GM21529 (cell line): Measurements from ENCODE around the gene RCOR1.
A peak's percentile ranks its signal among the peaks of the same experiment; 100 is the strongest.

ENCODE experiments used
- ATAC-seq: cut with Tn5 transposase; IDR thresholded peaks from one replicate; pipeline ENCODE4 v1.9.1; 2021; ENCODE audit not compliant: unreplicated experiment

RCOR1 gene

GRCh38 chr14:102708494-102708893 lies 116.0 kb downstream of the RCOR1 start:
- peak; percentile 66 for ATAC-seq

DNA sequence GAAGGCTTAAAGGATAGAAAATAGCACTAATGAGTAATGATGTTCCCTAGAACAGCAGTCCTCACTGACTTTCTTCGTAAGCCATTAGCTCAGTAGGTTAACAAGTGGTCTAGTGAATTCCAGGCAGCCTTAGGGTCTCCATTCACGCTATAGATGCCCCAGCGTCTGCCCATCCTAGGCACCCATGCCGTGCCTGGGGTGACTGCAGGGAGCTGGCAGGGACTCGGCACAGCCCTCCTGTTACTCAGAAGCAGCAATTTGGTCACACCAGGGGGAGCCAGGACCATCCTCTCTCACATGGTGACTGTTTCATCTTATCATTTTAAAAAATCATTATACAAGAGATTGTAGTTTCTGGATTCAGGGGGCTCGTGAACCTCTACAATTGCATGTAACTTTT lies 118.8 kb downstream of the RCOR1 start:
- no peak for ATAC-seq

DNA sequence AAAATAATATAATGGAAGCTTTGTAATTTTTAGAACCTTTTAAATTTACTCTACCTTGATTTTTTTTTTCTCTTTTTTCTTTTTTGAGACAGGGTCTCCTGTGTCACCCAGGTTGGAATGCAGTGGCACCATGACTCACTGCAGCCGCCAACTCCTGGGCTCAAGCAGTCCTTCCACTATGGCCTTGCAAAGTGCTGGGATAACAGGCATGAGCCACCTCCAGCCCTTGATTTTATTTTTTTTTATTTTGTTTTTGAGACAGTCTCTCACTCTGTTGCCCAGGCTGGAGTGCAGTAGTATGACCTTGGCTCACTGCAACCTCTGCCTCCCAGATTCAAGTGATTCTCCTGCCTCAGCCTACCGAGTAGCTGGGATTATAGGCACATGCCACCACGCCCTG lies 119.5 kb downstream of the RCOR1 start:
- no peak for ATAC-seq

GRCh38 chr14:102717276-102717675 lies 124.8 kb downstream of the RCOR1 start:
- ATAC-seq: no peak

GRCh38 chr14:102722646-102723045 lies 130.2 kb downstream of the RCOR1 start:
- no peak for ATAC-seq

- ATAC-seq: no peak
These were observed 131.2 kb downstream of the RCOR1 start for GRCh38 chr14:102723650-102724049.

DNA sequence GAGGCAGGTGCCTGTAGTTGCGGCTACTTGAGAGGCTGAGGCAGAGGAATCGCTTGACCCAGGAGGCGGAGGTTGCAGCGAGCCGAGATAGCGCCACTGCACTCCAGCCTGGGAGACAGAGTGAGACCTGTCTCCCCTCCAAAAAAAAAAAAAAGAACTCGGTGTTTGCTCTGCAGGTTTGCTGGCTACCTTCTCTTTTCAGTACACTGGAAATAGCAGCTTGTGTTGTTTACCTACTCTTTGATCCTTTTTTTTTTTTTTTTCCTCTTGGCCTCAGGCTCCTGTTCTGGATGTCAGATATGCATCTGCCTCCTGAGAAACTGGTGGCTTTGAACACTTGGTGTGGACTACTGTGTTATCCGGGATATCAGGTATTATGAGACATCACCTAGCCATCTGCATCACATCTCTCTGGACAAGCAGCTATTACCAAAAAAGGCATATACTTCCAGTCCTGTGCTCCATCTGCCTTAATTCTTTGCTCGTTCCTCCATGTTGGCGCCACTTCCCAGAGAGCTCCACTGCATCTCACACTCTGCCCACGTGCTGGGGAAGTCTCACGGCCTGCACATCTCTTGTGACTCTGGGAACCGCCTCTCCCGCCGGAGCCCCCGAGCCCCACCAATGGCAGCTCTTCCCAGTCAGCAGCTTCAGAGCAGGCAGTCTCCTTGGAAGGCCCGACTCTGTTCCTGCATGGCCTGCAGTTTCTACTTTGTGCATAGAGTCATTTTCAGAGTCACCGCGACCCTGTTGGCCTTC lies 133.9 kb downstream of the RCOR1 start:
- no peak for ATAC-seq

- ATAC-seq: no peak
These were observed 135.1 kb downstream of the RCOR1 start for GRCh38 chr14:102727336-102728095.

- ATAC-seq: no peak
These were observed 136.1 kb downstream of the RCOR1 start for GRCh38 chr14:102728501-102728900.

DNA sequence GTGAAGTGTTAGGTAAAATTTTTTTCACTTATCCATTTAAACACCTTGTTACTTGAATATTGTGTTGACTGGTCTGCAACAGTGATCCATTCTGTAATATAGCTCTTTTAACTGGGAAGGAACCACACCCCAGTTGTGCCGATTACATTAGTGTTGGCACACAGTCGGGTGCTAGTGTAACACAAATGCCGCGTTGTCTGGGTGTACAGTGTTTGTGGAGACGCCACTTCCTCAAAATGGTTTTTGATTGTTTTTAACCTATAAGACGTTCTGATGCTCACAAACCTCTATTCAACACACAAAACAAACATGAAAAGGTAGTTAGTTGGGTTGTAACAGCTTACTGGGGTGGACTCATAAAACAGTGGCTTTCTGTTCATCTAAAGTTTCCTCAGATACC lies 136.8 kb downstream of the RCOR1 start:
- no peak for ATAC-seq

DNA sequence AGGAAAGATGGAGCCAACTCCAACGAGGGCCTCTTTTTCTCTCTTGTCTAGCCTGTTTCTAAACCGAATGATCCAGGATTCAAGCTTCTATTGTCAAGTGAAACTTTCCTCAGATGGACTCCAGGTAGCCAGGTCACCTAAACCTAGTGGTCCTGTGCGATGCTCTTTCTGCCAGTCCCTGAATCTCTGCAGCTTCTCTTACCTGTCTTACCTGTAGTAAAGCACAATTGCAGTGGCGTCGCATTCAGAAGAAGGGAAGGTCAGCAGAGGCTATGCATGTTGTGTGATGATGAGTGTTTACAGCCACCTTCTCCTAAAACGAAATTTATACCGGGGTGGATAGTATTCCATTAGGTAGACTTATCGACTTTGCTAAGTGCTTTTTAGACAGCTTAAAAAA lies 137.4 kb downstream of the RCOR1 start:
- no peak for ATAC-seq

- no peak for ATAC-seq
These were observed 138.8 kb downstream of the RCOR1 start for GRCh38 chr14:102731101-102731870.

- ATAC-seq: no peak
These were observed 139.7 kb downstream of the RCOR1 start for GRCh38 chr14:102731871-102732800.

GRCh38 chr14:102732924-102733323 lies 140.5 kb downstream of the RCOR1 start:
- no peak for ATAC-seq

DNA sequence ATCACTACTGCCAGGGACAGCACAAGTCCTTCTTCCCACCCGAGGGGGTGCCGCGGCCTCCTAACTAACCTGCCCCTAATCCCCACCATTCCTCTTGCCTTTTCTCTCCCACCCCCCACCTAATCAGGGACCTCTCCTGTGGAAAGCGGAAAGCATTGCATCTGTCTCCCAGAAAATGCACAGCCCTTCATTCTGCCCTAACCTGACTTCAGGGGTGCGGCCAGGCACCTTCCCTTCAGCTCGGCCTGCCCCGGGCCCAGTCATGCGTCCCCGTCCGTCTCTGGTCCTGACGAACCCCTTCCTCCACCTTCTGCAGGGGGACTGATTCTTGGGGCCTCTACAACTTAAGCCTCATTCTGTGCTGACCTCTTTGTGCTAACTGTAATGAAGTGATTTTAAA lies 140.9 kb downstream of the RCOR1 start:
- ATAC-seq: no peak

DNA sequence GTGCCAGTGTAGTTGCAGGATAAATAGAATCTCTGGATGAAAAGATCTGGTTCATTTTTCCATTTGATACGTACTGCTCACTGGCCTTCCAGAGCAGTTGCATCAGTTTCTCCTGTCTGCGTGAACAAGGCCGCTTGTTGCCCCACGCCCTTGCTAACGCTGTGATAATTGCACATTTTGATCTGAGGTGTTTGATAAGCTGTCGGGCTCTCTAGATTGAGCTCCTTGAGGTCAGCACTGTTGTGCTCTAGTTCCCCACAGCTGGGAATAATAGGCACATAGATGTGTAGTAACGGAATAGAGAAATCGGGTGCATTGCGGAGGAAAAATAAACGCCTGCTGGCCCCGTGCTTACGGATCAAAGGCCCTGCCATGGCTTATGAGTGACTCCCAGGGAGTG lies 142.0 kb downstream of the RCOR1 start:
- no peak for ATAC-seq

DNA sequence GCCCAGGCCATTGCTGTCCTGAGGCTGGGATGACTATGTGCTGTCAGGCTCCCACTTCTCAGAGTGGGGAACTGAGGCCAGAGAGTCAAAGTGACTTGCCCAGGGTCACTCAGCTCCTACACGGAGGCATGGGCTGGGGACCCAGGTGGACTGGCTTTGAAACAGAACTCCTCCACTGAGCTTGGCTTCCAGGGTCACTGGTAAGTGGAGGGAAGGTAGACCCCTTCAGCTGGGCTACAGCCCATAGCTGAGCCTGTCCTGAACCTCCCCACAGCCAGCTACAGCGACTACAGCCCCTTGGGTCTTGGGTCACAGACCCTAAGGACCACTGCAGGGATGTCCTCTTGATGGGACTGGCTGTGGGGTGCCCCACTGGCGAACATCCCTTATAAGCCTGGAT lies 144.5 kb downstream of the RCOR1 start:
- ATAC-seq: no peak

DNA sequence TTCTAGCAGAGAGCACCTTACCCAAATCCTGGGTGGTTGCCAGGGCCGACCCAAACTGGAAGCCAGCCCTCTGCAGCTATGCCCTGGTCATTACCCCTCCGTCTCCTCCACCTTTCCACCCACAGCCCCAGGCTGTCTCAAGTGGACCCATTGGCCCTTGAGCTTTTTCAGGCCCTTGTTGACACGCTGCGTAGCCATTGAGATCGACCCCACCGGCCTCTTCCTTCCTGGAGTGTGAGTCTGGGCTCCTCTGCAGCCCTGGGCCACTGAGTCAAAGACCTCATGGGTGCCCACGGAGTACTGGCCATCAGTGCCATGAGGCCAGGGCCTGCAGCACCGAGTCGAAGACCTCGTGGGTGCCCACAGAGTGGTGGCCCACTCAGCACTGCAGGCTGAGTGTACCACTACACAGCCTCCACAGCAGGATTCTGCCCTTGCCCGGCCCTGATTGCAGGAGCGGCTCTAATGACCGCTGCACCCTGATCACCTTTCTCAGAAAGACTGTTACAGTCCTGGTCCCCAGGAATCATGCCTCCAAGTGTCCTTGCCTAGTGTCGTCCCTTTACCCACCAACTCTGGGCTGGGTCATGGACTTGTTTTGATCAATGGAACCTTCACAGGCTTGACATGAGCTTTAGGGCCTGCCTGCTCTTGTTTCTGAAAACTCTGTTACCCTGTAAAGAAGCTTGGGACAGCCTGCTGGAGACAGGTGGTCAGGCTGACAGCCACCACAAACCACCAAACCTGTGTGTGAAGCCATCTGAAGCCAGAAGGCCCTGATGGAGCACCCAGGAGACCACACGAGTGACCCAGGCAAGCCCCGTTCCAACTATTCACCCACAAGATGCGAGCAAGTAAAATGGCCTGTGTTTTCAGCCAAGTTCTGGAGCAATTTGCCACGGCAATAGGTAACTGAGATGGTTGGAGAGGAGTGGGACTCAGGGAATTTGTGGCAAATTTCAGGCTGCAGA lies 145.2 kb downstream of the RCOR1 start:
- ATAC-seq: no peak

- ATAC-seq: no peak
These were observed 146.1 kb downstream of the RCOR1 start for GRCh38 chr14:102738373-102739189.
